Activated CD4-positive, CD25-positive, alpha-beta regulatory T cell (primary cell): ENCODE measurements around the gene DLST.

Source experiments
- DNase-seq, 4 experiments: peaks; one replicate each; lab custom pipeline; 2025; lab: John Stamatoyannopoulos, UW

Gene DLST

GRCh38 chr14:74881431-74882102 lies at the start of gene DLST:
Gene DLST, plus strand, starts transcription at chr14:74881916. Its CDS starts 38 bp downstream, at chr14:74881954.
- peak; percentile 65 to 76 (median 70) for DNase-seq

GRCh38 chr14:74832849-74833248 lies 48.9 kb upstream of the DLST start:
- no peak for DNase-seq

GRCh38 chr14:74834692-74835392 lies 46.9 kb upstream of the DLST start:
- DNase-seq, result no peak

GRCh38 chr14:74835645-74836250 lies 46.0 kb upstream of the DLST start:
- DNase-seq, result no peak

GRCh38 chr14:74836251-74836960 lies 45.3 kb upstream of the DLST start:
- DNase-seq, result no peak

GRCh38 chr14:74838166-74838565 lies 43.5 kb upstream of the DLST start:
- no peak for DNase-seq

- no peak for DNase-seq
These were observed 41.1 kb upstream of the DLST start for GRCh38 chr14:74840603-74841030.

GRCh38 chr14:74841230-74842207 lies 40.2 kb upstream of the DLST start:
- no peak for DNase-seq

- DNase-seq, result no peak
These were observed 38.1 kb upstream of the DLST start for GRCh38 chr14:74843653-74844052.

GRCh38 chr14:74846168-74846567 lies 35.5 kb upstream of the DLST start:
- no peak for DNase-seq

- DNase-seq, result no peak
These were observed 34.6 kb upstream of the DLST start for GRCh38 chr14:74846968-74847665.

GRCh38 chr14:74848768-74849167 lies 32.9 kb upstream of the DLST start:
- DNase-seq, result no peak

- no peak for DNase-seq
These were observed 28.7 kb upstream of the DLST start for GRCh38 chr14:74852922-74853530.

- no peak for DNase-seq
These were observed 28.1 kb upstream of the DLST start for GRCh38 chr14:74853581-74853980.

GRCh38 chr14:74855021-74855420 lies 26.7 kb upstream of the DLST start:
- DNase-seq, result no peak

GRCh38 chr14:74855945-74856344 lies 25.8 kb upstream of the DLST start:
- no peak for DNase-seq

- DNase-seq, result no peak
These were observed 25.4 kb upstream of the DLST start for GRCh38 chr14:74856366-74856765.

GRCh38 chr14:74858022-74858421 lies 23.7 kb upstream of the DLST start:
- no peak for DNase-seq

- no peak for DNase-seq
These were observed 21.8 kb upstream of the DLST start for GRCh38 chr14:74859757-74860552.
